ENCODE results near the gene CCDC50.

Gene CCDC50

DNA sequence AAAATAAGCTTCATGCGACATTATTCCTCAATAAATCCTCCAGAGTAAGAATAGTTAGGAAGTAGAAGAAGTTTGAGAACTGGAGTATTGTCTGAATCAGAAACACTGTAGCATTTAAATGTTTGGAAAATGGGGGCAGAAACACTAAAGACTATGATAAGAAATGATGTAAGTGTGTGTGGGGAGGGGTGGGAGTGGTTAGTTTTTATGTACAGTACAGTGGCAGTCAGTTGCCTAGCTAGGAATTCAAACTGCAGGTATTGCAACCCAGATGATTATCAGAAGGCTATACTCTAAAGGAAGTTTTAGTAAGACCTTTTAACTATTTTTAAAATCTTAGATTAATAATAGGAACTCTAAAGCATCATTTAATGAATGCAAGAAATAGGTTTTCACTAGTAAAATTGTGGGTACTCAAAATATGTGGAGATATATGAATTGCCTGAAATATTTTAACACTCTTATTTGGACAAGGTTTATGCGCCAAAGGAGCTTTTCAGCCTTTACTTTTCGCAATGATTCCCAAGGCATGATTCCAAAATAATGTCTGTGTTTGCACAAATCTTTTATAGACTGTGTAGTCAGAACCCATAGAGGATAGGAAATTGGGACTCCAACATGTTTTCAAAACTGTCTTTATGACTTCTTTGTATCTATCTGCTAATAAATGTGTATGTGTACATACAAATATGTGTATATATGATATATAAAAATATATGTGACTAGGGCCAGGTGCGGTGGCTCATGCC lies 8.0 kb upstream of the CCDC50 start:
- Histone ChIP-seq H2AFZ (ENCODE audit: low read length) (no peak overlapping the region), H3K4me1 (ENCODE audit: low read length) (no peaks in the 10 kb centered on the region), H3K9ac (ENCODE audit: low read length) (no peak overlapping the region), H3K79me2 (ENCODE audit: low read length) (no peaks in the 10 kb centered on the region), H3K4me3 (ENCODE audit: low read length) (no peak overlapping the region), H3K9me2 (replicated peaks; ENCODE audit: insufficient read depth, low read length) (no peaks in the 10 kb centered on the region; the same call in 1 of the 2 replicates), H3K4me2 (ENCODE audit: low read depth, low read length) (no peak overlapping the region), H4K20me1 (ENCODE audit: insufficient read depth, low read length) (no peaks in the 10 kb centered on the region), H3K27me3 (replicated peaks; ENCODE audit: insufficient read depth, low read length) (no peaks in the 10 kb centered on the region), H3K27ac (ENCODE audit: low read length) (no peak overlapping the region), H3K9me3 (replicated peaks; ENCODE audit: insufficient read depth, low read length) (no peaks in the 10 kb centered on the region), H3F3A (ENCODE audit: insufficient read depth, low read length) (no peaks in the 10 kb centered on the region), H3K36me3 (replicated peaks; ENCODE audit: insufficient read depth, low read length) (no peaks in the 10 kb centered on the region)
- TF ChIP-seq EZH2 (optimal IDR thresholded peaks at IDR 0.05; ENCODE audit: low read depth, low read length) (no peak), EZH2phosphoT487 (IDR thresholded peaks at IDR 0.05; ENCODE audit: low read length) (no peak), CTCF (IDR thresholded peaks at IDR 0.05; ENCODE audit: low read length) (no peak)
- DNase-seq, result no peak

- H3K9ac ChIP-seq (ENCODE audit: low read length), result no peak overlapping the region
- H2AFZ ChIP-seq (ENCODE audit: low read length), result no peak overlapping the region
- no peak overlapping the region for H3K4me2 ChIP-seq (ENCODE audit: low read depth, low read length)
- no peak overlapping the region for H3K4me3 ChIP-seq (ENCODE audit: low read length)
- peaks cover 6% of the 10 kb centered on the region for H3K79me2 ChIP-seq (ENCODE audit: low read length)
- no peaks in the 10 kb centered on the region for H3K9me3 ChIP-seq (replicated peaks; ENCODE audit: insufficient read depth, low read length)
- no peak for DNase-seq
- no peak overlapping the region for H3K27ac ChIP-seq (ENCODE audit: low read length)
- peaks cover 11% of the 10 kb centered on the region for H3F3A ChIP-seq (ENCODE audit: insufficient read depth, low read length)
- TF ChIP-seq EZH2 (optimal IDR thresholded peaks at IDR 0.05; ENCODE audit: low read depth, low read length), result no peak
- no peak for TF ChIP-seq EZH2phosphoT487 (IDR thresholded peaks at IDR 0.05; ENCODE audit: low read length)
- no peak for TF ChIP-seq CTCF (IDR thresholded peaks at IDR 0.05; ENCODE audit: low read length)
- H3K9me2 ChIP-seq (replicated peaks; ENCODE audit: insufficient read depth, low read length), result no peaks in the 10 kb centered on the region; the same call in 1 of the 2 replicates
- no peaks in the 10 kb centered on the region for H3K36me3 ChIP-seq (replicated peaks; ENCODE audit: insufficient read depth, low read length)
- peaks cover 9% of the 10 kb centered on the region for H3K4me1 ChIP-seq (ENCODE audit: low read length)
- H3K27me3 ChIP-seq (replicated peaks; ENCODE audit: insufficient read depth, low read length), result no peaks in the 10 kb centered on the region
- no peaks in the 10 kb centered on the region for H4K20me1 ChIP-seq (ENCODE audit: insufficient read depth, low read length)
These were observed 4.3 kb upstream of the CCDC50 start for GRCh38 chr3:191324936-191325335.

- no peak overlapping the region for H3K4me2 ChIP-seq (ENCODE audit: low read depth, low read length)
- peaks cover 22% of the 10 kb centered on the region for H3K4me1 ChIP-seq (ENCODE audit: low read length)
These were observed 1.7 kb upstream of the CCDC50 start for GRCh38 chr3:191327526-191327925.

More at GRCh38 chr3:191327526-191327925, 1.7 kb upstream of the CCDC50 start:
- no peaks in the 10 kb centered on the region for H4K20me1 ChIP-seq (ENCODE audit: insufficient read depth, low read length)
- H3K27ac ChIP-seq (ENCODE audit: low read length), result no peak overlapping the region
- H3K79me2 ChIP-seq (ENCODE audit: low read length), result peaks cover 32% of the 10 kb centered on the region
- no peak overlapping the region for H3K9ac ChIP-seq (ENCODE audit: low read length)
- TF ChIP-seq EZH2 (optimal IDR thresholded peaks at IDR 0.05; ENCODE audit: low read depth, low read length), result no peak
- no peak for TF ChIP-seq EZH2phosphoT487 (IDR thresholded peaks at IDR 0.05; ENCODE audit: low read length)
- TF ChIP-seq CTCF (IDR thresholded peaks at IDR 0.05; ENCODE audit: low read length), result no peak
- no peaks in the 10 kb centered on the region for H3K27me3 ChIP-seq (replicated peaks; ENCODE audit: insufficient read depth, low read length)
- H3K9me3 ChIP-seq (replicated peaks; ENCODE audit: insufficient read depth, low read length), result no peaks in the 10 kb centered on the region
- H3K4me3 ChIP-seq (ENCODE audit: low read length), result no peak overlapping the region
- no peaks in the 10 kb centered on the region for H3K9me2 ChIP-seq (replicated peaks; ENCODE audit: insufficient read depth, low read length)
- H2AFZ ChIP-seq (ENCODE audit: low read length), result no peak overlapping the region
- H3F3A ChIP-seq (ENCODE audit: insufficient read depth, low read length), result peaks cover 11% of the 10 kb centered on the region
- H3K36me3 ChIP-seq (replicated peaks; ENCODE audit: insufficient read depth, low read length), result no peaks in the 10 kb centered on the region
- DNase-seq, result no peak
